GM21723 (cell line): ENCODE measurements around the gene CP.

ENCODE experiments used
- ATAC-seq: cut with Tn5 transposase; IDR thresholded peaks from one replicate; pipeline ENCODE4 v1.9.1; 2021; ENCODE audit warnings: mild to moderate bottlenecking, moderate library complexity; ENCODE audit not compliant: unreplicated experiment

CP gene

GRCh38 chr3:149188494-149188893, 33.1 kb downstream of the CP start:
- ATAC-seq = no peak

GRCh38 chr3:149186721-149187120, 34.9 kb downstream of the CP start:
- no peak for ATAC-seq

GRCh38 chr3:149186219-149186618, 35.4 kb downstream of the CP start:
- no peak for ATAC-seq

- no peak for ATAC-seq
These were observed 40.4 kb downstream of the CP start for GRCh38 chr3:149181182-149181581.

GRCh38 chr3:149180057-149180573, 41.5 kb downstream of the CP start:
- no peak for ATAC-seq

- ATAC-seq = no peak
These were observed 42.4 kb downstream of the CP start for GRCh38 chr3:149179220-149179619.

- ATAC-seq = no peak
These were observed 44.5 kb downstream of the CP start for GRCh38 chr3:149177122-149177521.

- peak; percentile 95 for ATAC-seq
These were observed 46.7 kb downstream of the CP start for GRCh38 chr3:149174901-149175300.

GRCh38 chr3:149170672-149171071, 51.0 kb downstream of the CP start:
- ATAC-seq = no peak

GRCh38 chr3:149167898-149168297, 53.7 kb downstream of the CP start:
- no peak for ATAC-seq

- no peak for ATAC-seq
These were observed 58.6 kb downstream of the CP start for GRCh38 chr3:149163066-149163465.

- no peak for ATAC-seq
These were observed 59.6 kb downstream of the CP start for GRCh38 chr3:149162007-149162406.

GRCh38 chr3:149160754-149161300, 60.8 kb downstream of the CP start:
- no peak for ATAC-seq

GRCh38 chr3:149153402-149153801, 68.2 kb downstream of the CP start:
- ATAC-seq = no peak

- peak; percentile 96 for ATAC-seq
These were observed 69.2 kb downstream of the CP start for GRCh38 chr3:149152420-149152819.

GRCh38 chr3:149151843-149152242, 69.8 kb downstream of the CP start:
- no peak for ATAC-seq

- ATAC-seq = no peak
These were observed 71.2 kb downstream of the CP start for GRCh38 chr3:149150436-149150835.

GRCh38 chr3:149145974-149146373, 75.7 kb downstream of the CP start:
- peak; percentile 76 for ATAC-seq

- no peak for ATAC-seq
These were observed 76.3 kb downstream of the CP start for GRCh38 chr3:149145356-149145755.

GRCh38 chr3:149142682-149143081, 78.9 kb downstream of the CP start:
- ATAC-seq = no peak

- no peak for ATAC-seq
These were observed 87.1 kb downstream of the CP start for GRCh38 chr3:149134575-149134974.

GRCh38 chr3:149131589-149131988, 90.0 kb downstream of the CP start:
- no peak for ATAC-seq
